SK-N-SH treated with all-trans-retinoic acid at 6 μM for 48 hours (cell line): ENCODE results near the gene PTPN11.

Experiments
- ISL1 ChIP-seq: fragments of 250-450 bp; sonication (Bioruptor Pico); IDR thresholded peaks from 2 replicates; pipeline ENCODE4 v2.1.2; 2022; ENCODE audit warnings: mild to moderate bottlenecking, moderate library complexity
- ZC3H10 ChIP-seq: fragments of 250-450 bp; sonication (Bioruptor Pico); IDR thresholded peaks from 2 replicates; pipeline ENCODE4 v1.5.1; 2021; ENCODE audit warnings: mild to moderate bottlenecking, moderate library complexity
- ZFP3 ChIP-seq: fragments of 250-450 bp; sonication (Bioruptor Pico); IDR thresholded peaks from 2 replicates; pipeline ENCODE4 v1.5.0; 2020; ENCODE audit warnings: mild to moderate bottlenecking, moderate library complexity
- ZFP30 ChIP-seq: fragments of 450-650 bp; formaldehyde crosslinking; IDR thresholded peaks from 2 replicates; pipeline ENCODE4 v1.5.0; 2022; ENCODE audit warnings: mild to moderate bottlenecking, moderate library complexity
- TF ChIP-seq, protein P1 (sequence below): fragments of 250-450 bp; sonication (Bioruptor Pico); IDR thresholded peaks from 2 replicates; pipeline ENCODE4 v1.8.0; 2020; ENCODE audit warnings: mild to moderate bottlenecking, moderate library complexity, borderline replicate concordance
- TF ChIP-seq, protein P2 (sequence below): fragments of 250-450 bp; sonication (Bioruptor Pico); IDR thresholded peaks from 2 replicates; pipeline ENCODE4 v1.5.0; 2020; ENCODE audit warnings: mild to moderate bottlenecking, moderate library complexity
- TF ChIP-seq, protein P3 (sequence below): fragments of 250-450 bp; sonication (Bioruptor Pico); IDR thresholded peaks from 2 replicates; pipeline ENCODE4 v1.5.1; 2021; ENCODE audit warnings: mild to moderate bottlenecking, moderate library complexity

DNA sequence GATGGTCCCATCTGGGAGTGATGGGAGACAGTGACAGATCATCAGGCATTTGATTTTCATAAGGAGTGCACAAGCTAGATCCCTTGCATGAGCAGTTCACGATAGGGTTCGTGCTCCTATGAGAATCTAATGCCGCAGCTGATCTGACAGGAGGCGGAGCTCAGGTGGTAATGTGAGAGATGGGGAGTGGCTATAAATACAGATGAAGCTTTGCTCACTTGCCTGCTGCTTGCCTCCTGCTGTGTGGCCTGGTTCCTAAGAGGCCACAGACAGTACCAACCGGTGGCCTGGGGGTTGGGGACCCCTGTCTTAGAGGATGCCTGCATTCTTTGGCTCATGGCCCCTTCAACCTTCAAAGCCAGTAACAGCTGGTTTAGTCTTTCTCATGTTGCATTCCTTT, 130.3 kb downstream of the PTPN11 start:
- no peak for TF ChIP-seq ZFP30 (CRISPR knock-in tag)
- TF ChIP-seq, protein P1, sequence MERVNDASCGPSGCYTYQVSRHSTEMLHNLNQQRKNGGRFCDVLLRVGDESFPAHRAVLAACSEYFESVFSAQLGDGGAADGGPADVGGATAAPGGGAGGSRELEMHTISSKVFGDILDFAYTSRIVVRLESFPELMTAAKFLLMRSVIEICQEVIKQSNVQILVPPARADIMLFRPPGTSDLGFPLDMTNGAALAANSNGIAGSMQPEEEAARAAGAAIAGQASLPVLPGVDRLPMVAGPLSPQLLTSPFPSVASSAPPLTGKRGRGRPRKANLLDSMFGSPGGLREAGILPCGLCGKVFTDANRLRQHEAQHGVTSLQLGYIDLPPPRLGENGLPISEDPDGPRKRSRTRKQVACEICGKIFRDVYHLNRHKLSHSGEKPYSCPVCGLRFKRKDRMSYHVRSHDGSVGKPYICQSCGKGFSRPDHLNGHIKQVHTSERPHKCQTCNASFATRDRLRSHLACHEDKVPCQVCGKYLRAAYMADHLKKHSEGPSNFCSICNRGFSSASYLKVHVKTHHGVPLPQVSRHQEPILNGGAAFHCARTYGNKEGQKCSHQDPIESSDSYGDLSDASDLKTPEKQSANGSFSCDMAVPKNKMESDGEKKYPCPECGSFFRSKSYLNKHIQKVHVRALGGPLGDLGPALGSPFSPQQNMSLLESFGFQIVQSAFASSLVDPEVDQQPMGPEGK (CRISPR knock-in tag) = no peak
- TF ChIP-seq ZFP3 = no peak
- TF ChIP-seq ZC3H10 = no peak
- no peak for TF ChIP-seq ISL1 (CRISPR knock-in tag)
- TF ChIP-seq, protein P2, sequence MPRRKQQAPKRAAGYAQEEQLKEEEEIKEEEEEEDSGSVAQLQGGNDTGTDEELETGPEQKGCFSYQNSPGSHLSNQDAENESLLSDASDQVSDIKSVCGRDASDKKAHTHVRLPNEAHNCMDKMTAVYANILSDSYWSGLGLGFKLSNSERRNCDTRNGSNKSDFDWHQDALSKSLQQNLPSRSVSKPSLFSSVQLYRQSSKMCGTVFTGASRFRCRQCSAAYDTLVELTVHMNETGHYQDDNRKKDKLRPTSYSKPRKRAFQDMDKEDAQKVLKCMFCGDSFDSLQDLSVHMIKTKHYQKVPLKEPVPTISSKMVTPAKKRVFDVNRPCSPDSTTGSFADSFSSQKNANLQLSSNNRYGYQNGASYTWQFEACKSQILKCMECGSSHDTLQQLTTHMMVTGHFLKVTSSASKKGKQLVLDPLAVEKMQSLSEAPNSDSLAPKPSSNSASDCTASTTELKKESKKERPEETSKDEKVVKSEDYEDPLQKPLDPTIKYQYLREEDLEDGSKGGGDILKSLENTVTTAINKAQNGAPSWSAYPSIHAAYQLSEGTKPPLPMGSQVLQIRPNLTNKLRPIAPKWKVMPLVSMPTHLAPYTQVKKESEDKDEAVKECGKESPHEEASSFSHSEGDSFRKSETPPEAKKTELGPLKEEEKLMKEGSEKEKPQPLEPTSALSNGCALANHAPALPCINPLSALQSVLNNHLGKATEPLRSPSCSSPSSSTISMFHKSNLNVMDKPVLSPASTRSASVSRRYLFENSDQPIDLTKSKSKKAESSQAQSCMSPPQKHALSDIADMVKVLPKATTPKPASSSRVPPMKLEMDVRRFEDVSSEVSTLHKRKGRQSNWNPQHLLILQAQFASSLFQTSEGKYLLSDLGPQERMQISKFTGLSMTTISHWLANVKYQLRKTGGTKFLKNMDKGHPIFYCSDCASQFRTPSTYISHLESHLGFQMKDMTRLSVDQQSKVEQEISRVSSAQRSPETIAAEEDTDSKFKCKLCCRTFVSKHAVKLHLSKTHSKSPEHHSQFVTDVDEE = no peak
- TF ChIP-seq, protein P3, sequence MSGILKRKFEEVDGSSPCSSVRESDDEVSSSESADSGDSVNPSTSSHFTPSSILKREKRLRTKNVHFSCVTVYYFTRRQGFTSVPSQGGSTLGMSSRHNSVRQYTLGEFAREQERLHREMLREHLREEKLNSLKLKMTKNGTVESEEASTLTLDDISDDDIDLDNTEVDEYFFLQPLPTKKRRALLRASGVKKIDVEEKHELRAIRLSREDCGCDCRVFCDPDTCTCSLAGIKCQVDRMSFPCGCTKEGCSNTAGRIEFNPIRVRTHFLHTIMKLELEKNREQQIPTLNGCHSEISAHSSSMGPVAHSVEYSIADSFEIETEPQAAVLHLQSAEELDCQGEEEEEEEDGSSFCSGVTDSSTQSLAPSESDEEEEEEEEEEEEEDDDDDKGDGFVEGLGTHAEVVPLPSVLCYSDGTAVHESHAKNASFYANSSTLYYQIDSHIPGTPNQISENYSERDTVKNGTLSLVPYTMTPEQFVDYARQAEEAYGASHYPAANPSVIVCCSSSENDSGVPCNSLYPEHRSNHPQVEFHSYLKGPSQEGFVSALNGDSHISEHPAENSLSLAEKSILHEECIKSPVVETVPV (CRISPR knock-in tag) = no peak
